Ascending aorta (tissue), 2 donors: ENCODE measurements around the gene CRISPLD2. TPM values are rescaled to one million over a fixed set of nuclear protein-coding genes. Genes with fewer than 3 reads are reported as not detected.

Experiments
- DNase-seq, 2 donors: peaks; one replicate each; pipeline ENCODE4 v3.0.0-alpha.2; 2019; ENCODE audit warnings: low spot score in 2 of 2
- H3K27ac ChIP-seq, 2 donors: fragments of 200-600 bp; sonication (generic); one replicate each; pipeline ENCODE4 v1.5.1; 2016 to 2017; ENCODE audit warnings: mild to moderate bottlenecking in 1 of 2
- H3K27me3 ChIP-seq: fragments of 200-600 bp; sonication (generic); one replicate; pipeline ENCODE4 v1.5.1; 2017
- H3K36me3 ChIP-seq, 2 donors: fragments of 200-600 bp; sonication (generic); one replicate each; pipeline ENCODE4 v1.5.1; 2016
- H3K4me1 ChIP-seq, 2 donors: fragments of 200-600 bp; sonication (generic); one replicate each; pipeline ENCODE4 v1.5.1; 2016 to 2017; ENCODE audit warnings: mild to moderate bottlenecking in 1 of 2
- H3K4me3 ChIP-seq, 2 donors: fragments of 200-600 bp; sonication (generic); one replicate each; pipeline ENCODE4 v1.5.1; 2016 to 2017; ENCODE audit warnings: mild to moderate bottlenecking in 1 of 2
- H3K9me3 ChIP-seq, 2 donors: fragments of 200-600 bp; sonication (generic); one replicate each; pipeline ENCODE4 v1.5.1; 2016
- CTCF ChIP-seq, 3 experiments: fragments of 200-600 bp in 2 of 3; fragments of 450-650 bp in 1 of 3; sonication (generic) in 2 of 3; IDR thresholded peaks; one replicate each; pipeline ENCODE4 v1.5.1; 2016 to 2019; ENCODE audit warnings: antibody characterized with exemption in 3 of 3, mild to moderate bottlenecking in 1 of 3, moderate library complexity in 1 of 3
- intact Hi-C: fragments of 100-400 bp; cut with DNase I; formaldehyde crosslinking; loops from one replicate; pipeline ENCODE4 v1.15.1; 2023
- total RNA-seq: library from RNA; depleted of rRNA; stranded (reverse); fragments of >200 nt; gene quantifications from one replicate; pipeline ENCODE4 v1.1.0, GENCODE V29; 2016

The CRISPLD2 gene
- total RNA-seq, 1 donor from 2014 or later = 204 TPM

DNA sequence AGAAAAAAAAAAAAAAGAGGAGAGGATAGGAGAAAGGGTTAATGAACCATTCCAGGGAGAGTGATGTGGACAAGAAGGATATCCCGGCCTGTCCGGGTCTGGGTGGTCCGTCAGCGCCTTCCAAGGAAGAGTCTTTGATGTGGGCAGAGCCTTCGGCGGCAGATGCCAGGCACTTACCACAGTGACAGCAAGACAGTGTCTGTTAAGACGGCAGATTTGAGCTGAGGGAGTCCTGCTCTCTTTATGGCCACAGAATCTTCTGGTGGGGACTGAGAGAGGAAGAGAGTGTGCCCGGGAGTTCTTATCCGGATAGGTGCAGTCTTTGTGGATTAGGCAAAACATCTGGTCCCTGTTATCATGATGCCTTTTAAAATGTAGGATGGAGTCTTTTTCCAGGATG lies 96.4 kb downstream of the CRISPLD2 start:
- Histone ChIP-seq H3K27ac (no peak overlapping the region), H3K9me3 (no peaks in the 10 kb centered on the region), H3K36me3 (no peaks in the 10 kb centered on the region), H3K4me1 (no peaks in the 10 kb centered on the region), H3K27me3 (no peaks in the 10 kb centered on the region), H3K4me3 (no peak overlapping the region)
- intact Hi-C loops = no loop called here
- DNase-seq = no peak
- no peak for TF ChIP-seq CTCF (IDR thresholded peaks at IDR 0.05)

- no peak for TF ChIP-seq CTCF (IDR thresholded peaks at IDR 0.05)
- H3K9me3 ChIP-seq = no peaks in the 10 kb centered on the region
- no peak overlapping the region for H3K4me3 ChIP-seq
- no peaks in the 10 kb centered on the region for H3K4me1 ChIP-seq
- H3K36me3 ChIP-seq = no peaks in the 10 kb centered on the region
- no peaks in the 10 kb centered on the region for H3K27me3 ChIP-seq
- no peak overlapping the region for H3K27ac ChIP-seq
- intact Hi-C loops = no loop called here
- no peak for DNase-seq
Measured at GRCh38 chr16:84916850-84917249, 97.1 kb downstream of the CRISPLD2 start.

GRCh38 chr16:84917492-84917891 lies 97.7 kb downstream of the CRISPLD2 start:
- Histone ChIP-seq H3K27me3 (no peaks in the 10 kb centered on the region), H3K36me3 (no peaks in the 10 kb centered on the region), H3K4me1 (peaks cover 0 to under 1% of the 10 kb centered on the region in 2 donors), H3K27ac (no peak overlapping the region), H3K9me3 (no peaks in the 10 kb centered on the region), H3K4me3 (no peak overlapping the region)
- intact Hi-C loops = no loop called here
- DNase-seq = no peak
- no peak for TF ChIP-seq CTCF (IDR thresholded peaks at IDR 0.05)

DNA sequence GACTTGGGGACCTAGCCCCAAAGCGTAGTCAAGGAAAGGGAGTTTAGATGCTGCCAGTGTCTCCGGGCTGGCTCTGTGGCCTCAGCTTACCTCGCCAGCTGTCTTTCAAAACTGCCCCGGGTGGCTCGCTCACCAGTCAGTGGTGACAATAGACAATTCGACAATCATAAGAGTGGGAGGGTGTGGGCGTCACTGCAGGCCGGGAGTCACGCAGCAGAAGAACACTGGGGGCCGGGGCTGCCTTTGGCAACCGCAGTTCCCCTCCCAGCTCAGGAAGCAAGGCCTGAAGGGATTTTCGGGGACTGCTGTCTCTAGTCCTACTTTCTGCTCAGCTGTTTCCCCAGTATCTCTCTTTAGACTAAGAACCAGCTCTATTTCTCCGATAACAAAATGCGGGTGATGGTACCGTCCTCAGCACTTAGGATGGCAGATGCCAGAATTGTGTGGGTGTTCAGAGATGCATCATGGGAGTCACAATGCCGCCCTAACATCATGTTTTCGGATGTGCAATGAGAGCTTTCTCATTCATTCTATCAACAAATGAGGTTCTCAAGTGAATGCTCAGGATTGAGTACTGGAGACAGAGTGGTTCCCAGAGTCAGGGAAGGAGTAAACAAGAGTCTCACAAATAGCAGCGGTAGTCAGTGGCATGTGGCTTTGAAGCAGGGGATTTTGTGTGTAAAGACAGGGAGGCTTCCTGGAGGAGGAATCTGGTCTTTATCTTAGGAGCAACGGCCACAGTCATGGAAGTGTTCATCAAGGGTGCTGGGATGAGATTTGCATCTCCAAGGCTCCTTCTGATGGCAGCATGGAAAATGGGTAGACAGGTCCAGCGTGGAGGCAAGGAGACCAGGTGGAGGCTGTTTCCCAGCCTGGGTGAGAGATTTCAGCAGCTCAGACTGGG lies 98.5 kb downstream of the CRISPLD2 start:
- Histone ChIP-seq H3K27me3 (no peaks in the 10 kb centered on the region), H3K36me3 (no peaks in the 10 kb centered on the region), H3K4me1 (peaks cover 0 to 4% of the 10 kb centered on the region in 2 donors), H3K27ac (no peak overlapping the region), H3K9me3 (no peaks in the 10 kb centered on the region), H3K4me3 (no peak overlapping the region)
- intact Hi-C loops = no loop called here
- no peak for DNase-seq
- TF ChIP-seq CTCF (IDR thresholded peaks at IDR 0.05) = no peak

DNA sequence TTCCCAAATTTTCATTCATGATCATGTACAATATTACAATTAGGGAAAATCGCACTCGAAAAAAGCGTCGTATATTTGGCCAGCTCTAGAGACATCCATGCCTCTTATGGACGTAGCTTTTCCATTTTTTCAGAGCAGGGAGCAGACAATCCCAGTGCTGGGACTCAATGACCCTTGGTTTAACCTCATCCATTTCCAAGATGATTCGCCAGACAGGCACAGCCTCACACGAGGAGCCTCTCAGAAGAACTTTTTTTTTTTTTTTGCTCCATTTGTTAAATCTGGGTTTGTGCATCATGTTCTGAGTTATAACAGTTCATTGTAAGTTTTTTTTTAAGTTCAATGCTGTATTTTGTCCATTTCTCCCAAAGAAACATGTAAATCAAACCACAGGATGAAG lies 99.5 kb downstream of the CRISPLD2 start:
- H3K27ac ChIP-seq = no peak overlapping the region
- no peak overlapping the region for H3K4me3 ChIP-seq
- H3K36me3 ChIP-seq = no peaks in the 10 kb centered on the region
- H3K9me3 ChIP-seq = no peaks in the 10 kb centered on the region
- DNase-seq = no peak
- no peak for TF ChIP-seq CTCF (IDR thresholded peaks at IDR 0.05)
- intact Hi-C loops = no loop called here
- no peaks in the 10 kb centered on the region for H3K27me3 ChIP-seq
- H3K4me1 ChIP-seq = peaks cover 0 to 4% of the 10 kb centered on the region in 2 donors
